CD14-positive monocyte (primary cell): ENCODE results near the gene MS4A15. TPM values are rescaled to one million over a fixed set of nuclear protein-coding genes. Genes with fewer than 3 reads are reported as not detected.

ENCODE experiments used
- DNase-seq, 3 donors: peaks; one replicate each; pipeline ENCODE4 v3.0.0-alpha.2; 2011 to 2022
- H2AFZ ChIP-seq: 2 replicates; pipeline ENCODE4 v1.6.0; 2012; ENCODE audit warnings: mild to moderate bottlenecking, low read depth, low read length, inconsistent platforms; ENCODE audit not compliant: insufficient read depth, poor library complexity, severe bottlenecking
- H3K27ac ChIP-seq, 2 donors: 1 replicate in 1 of 2; 2 replicates in 1 of 2; pipeline ENCODE4 v1.5.1; 2012 to 2013; ENCODE audit warnings: low read length in 2 of 2, control low read depth in 1 of 2, inconsistent platforms in 1 of 2, low read depth in 1 of 2, mild to moderate bottlenecking in 1 of 2
- H3K27me3 ChIP-seq, 2 donors: one replicate each; pipeline versions ENCODE4 v1.6.0 to v1.6.1; 2011 to 2013; ENCODE audit warnings: low read length in 2 of 2; ENCODE audit not compliant: control insufficient read depth in 2 of 2, insufficient read depth in 2 of 2
- H3K36me3 ChIP-seq, 2 donors: replicated peaks in 1 of 2; 1 replicate in 1 of 2; 2 replicates in 1 of 2; pipeline versions ENCODE4 v1.5.1 to v1.6.1; 2012 to 2013; ENCODE audit warnings: low read length in 2 of 2, control low read depth in 1 of 2, inconsistent platforms in 1 of 2, mild to moderate bottlenecking in 1 of 2; ENCODE audit not compliant: insufficient read depth in 2 of 2, control insufficient read depth in 1 of 2
- H3K4me1 ChIP-seq, 2 donors: 1 replicate in 1 of 2; 2 replicates in 1 of 2; pipeline versions ENCODE4 v1.5.1 to v1.6.1; 2012 to 2013; ENCODE audit warnings: low read length in 2 of 2, control low read depth in 1 of 2, inconsistent platforms in 1 of 2, mild to moderate bottlenecking in 1 of 2, moderate library complexity in 1 of 2; ENCODE audit not compliant: insufficient read depth in 2 of 2, control insufficient read depth in 1 of 2
- H3K4me2 ChIP-seq: replicated peaks from 2 replicates; pipeline ENCODE3; 2012; ENCODE audit warnings: low read length, moderate library complexity, mild to moderate bottlenecking; ENCODE audit not compliant: poor library complexity, severe bottlenecking; ENCODE audit errors: extremely low read depth
- H3K4me3 ChIP-seq, 3 experiments: fragments of 200-600 bp in 1 of 3; sonication (generic) in 1 of 3; replicated peaks in 1 of 3; 1 replicate in 2 of 3; 2 replicates in 1 of 3; pipeline ENCODE4 v1.5.1; 2011 to 2013; ENCODE audit warnings: low read length in 3 of 3, mild to moderate bottlenecking in 3 of 3, control low read depth in 2 of 3, low read depth in 2 of 3, inconsistent platforms in 1 of 3, moderate library complexity in 1 of 3
- H3K79me2 ChIP-seq: 2 replicates; pipeline ENCODE4 v1.6.0; 2012; ENCODE audit warnings: mild to moderate bottlenecking, control low read depth, inconsistent platforms, low read length, moderate library complexity; ENCODE audit not compliant: insufficient read depth
- H3K9ac ChIP-seq: 2 replicates; pipeline ENCODE4 v1.6.0; 2017; ENCODE audit warnings: low read length, mild to moderate bottlenecking; ENCODE audit not compliant: insufficient read depth, poor library complexity, severe bottlenecking
- H3K9me3 ChIP-seq, 2 donors: replicated peaks in 1 of 2; 1 replicate in 1 of 2; 2 replicates in 1 of 2; pipeline versions ENCODE4 v1.5.1 to v1.6.1; 2012 to 2013; ENCODE audit warnings: low read length in 2 of 2, control low read depth in 1 of 2; ENCODE audit not compliant: control insufficient read depth in 1 of 2, insufficient read depth in 1 of 2
- H4K20me1 ChIP-seq: 2 replicates; pipeline ENCODE4 v1.6.0; 2012; ENCODE audit warnings: mild to moderate bottlenecking, low read length, control low read depth, moderate library complexity; ENCODE audit not compliant: insufficient read depth
- H3K27ac Mint-ChIP-seq, 7 donors: one replicate each; pipeline ENCODE4 v1.8.0; 2020; ENCODE audit warnings: mild to moderate bottlenecking in 7 of 7, mixed read lengths in 7 of 7, moderate library complexity in 6 of 7, inconsistent platforms in 2 of 7
- H3K27me3 Mint-ChIP-seq, 3 donors: one replicate each; pipeline ENCODE4 v1.8.0; 2021 to 2022; ENCODE audit warnings: low read depth in 3 of 3, mild to moderate bottlenecking in 3 of 3, mixed read lengths in 3 of 3, moderate library complexity in 3 of 3, inconsistent platforms in 1 of 3
- H3K36me3 Mint-ChIP-seq, 2 donors: one replicate each; pipeline ENCODE4 v1.8.0; 2020; ENCODE audit warnings: mixed read lengths in 2 of 2, inconsistent platforms in 1 of 2, mild to moderate bottlenecking in 1 of 2
- H3K4me1 Mint-ChIP-seq: one replicate; pipeline ENCODE4 v1.8.0; 2020; ENCODE audit warnings: mild to moderate bottlenecking, mixed read lengths
- H3K4me3 Mint-ChIP-seq, 2 donors: one replicate each; pipeline ENCODE4 v1.8.0; 2020; ENCODE audit warnings: mild to moderate bottlenecking in 2 of 2, mixed read lengths in 2 of 2, moderate library complexity in 1 of 2
- H3K9me3 Mint-ChIP-seq, 7 donors: one replicate each; pipeline ENCODE4 v1.8.0; 2020 to 2022; ENCODE audit warnings: mixed read lengths in 7 of 7, mild to moderate bottlenecking in 6 of 7, moderate library complexity in 6 of 7, inconsistent platforms in 2 of 7
- CTCF ChIP-seq: fragments of 200-600 bp; IDR thresholded peaks from one replicate; pipeline ENCODE4 v1.8.0; 2022; ENCODE audit warnings: antibody characterized with exemption, mild to moderate bottlenecking
- WGBS: methylation state at CpG from one replicate; pipeline ENCODE4 v1.1.5; 2013; ENCODE audit warnings: missing lambda C conversion rate; ENCODE audit not compliant: insufficient coverage; 5-methylcytosine and 5-hydroxymethylcytosine counted together
- intact Hi-C, 2 donors: fragments of 100-400 bp; cut with micrococcal nuclease; formaldehyde crosslinking; loops; one replicate each; pipeline versions ENCODE4 v1.15.0 to v1.15.1; 2023
- polyA plus RNA-seq, 3 donors: library from polyadenylated mRNA; depleted of rRNA in 1 of 3; unstranded in 2 of 3; stranded (reverse) in 1 of 3; fragments of 300-500 nt in 2 of 3; fragments of >200 nt in 1 of 3; fragmentation: Illumina TruSeq in 2 of 3; gene quantifications; 1 replicate in 2 of 3; 2 replicates in 1 of 3; pipeline ENCODE4 v1.2.3, GENCODE V29; 2012 to 2021

MS4A15 gene
- polyA plus RNA-seq, 3 donors: not detected

- Histone ChIP-seq H3K4me3 (no peak overlapping the region), H3K4me2 (no peak overlapping the region), H3K4me1 (no peaks in the 10 kb centered on the region), H3K36me3 (no peaks in the 10 kb centered on the region), H3K27ac (no peak overlapping the region), H2AFZ (no peak overlapping the region), H4K20me1 (no peaks in the 10 kb centered on the region), H3K27me3 (peaks cover 0 to 2% of the 10 kb centered on the region in 2 donors), H3K79me2 (no peaks in the 10 kb centered on the region), H3K9me3 (no peaks in the 10 kb centered on the region), H3K9ac (no peak overlapping the region)
- TF ChIP-seq CTCF: no peak
- intact Hi-C loops: no loop called here
- H3K4me3 Mint-ChIP-seq: no peak overlapping the region
- WGBS: 72% methylated on average over 4 of the region's 7 CpGs
- H3K36me3 Mint-ChIP-seq: no peaks in the 10 kb centered on the region
- H3K27ac Mint-ChIP-seq: no peak overlapping the region
- H3K9me3 Mint-ChIP-seq: peaks cover 0 to 6% (median 2%) of the 10 kb centered on the region in 7 donors
- no peak for DNase-seq
- no peaks in the 10 kb centered on the region for H3K4me1 Mint-ChIP-seq
- peaks cover 1 to 3% (median 2%) of the 10 kb centered on the region in 3 donors for H3K27me3 Mint-ChIP-seq
Observed at GRCh38 chr11:60739114-60739513, 17.6 kb upstream of the MS4A15 start.

- no peak for DNase-seq
- H3K27ac ChIP-seq: no peak overlapping the region
- no peak overlapping the region for H2AFZ ChIP-seq
- no peaks in the 10 kb centered on the region for H4K20me1 ChIP-seq
- no peak overlapping the region for H3K4me2 ChIP-seq
- Mint-ChIP-seq H3K9me3 (peaks cover 0 to 9% (median 4%) of the 10 kb centered on the region in 7 donors), H3K4me3 (no peak overlapping the region), H3K27me3 (peaks cover 1 to 3% (median 1%) of the 10 kb centered on the region in 3 donors), H3K4me1 (no peaks in the 10 kb centered on the region), H3K36me3 (no peaks in the 10 kb centered on the region), H3K27ac (no peak overlapping the region)
- intact Hi-C loops: no loop called here
- no peaks in the 10 kb centered on the region for H3K36me3 ChIP-seq
- TF ChIP-seq CTCF: no peak
- no peaks in the 10 kb centered on the region for H3K9me3 ChIP-seq
- no peak overlapping the region for H3K9ac ChIP-seq
- peaks cover 0 to 2% of the 10 kb centered on the region in 2 donors for H3K27me3 ChIP-seq
- H3K4me3 ChIP-seq: no peak overlapping the region
- no peaks in the 10 kb centered on the region for H3K79me2 ChIP-seq
- H3K4me1 ChIP-seq: no peaks in the 10 kb centered on the region
Observed at GRCh38 chr11:60740573-60740972, 16.1 kb upstream of the MS4A15 start.
